HG02970 (cell line): ENCODE results near the gene ZNF23.

Experiments used
- ATAC-seq: cut with Tn5 transposase; IDR thresholded peaks from one replicate; pipeline ENCODE4 v1.9.1; 2021; ENCODE audit warnings: mild to moderate bottlenecking, moderate library complexity, moderate number of reproducible peaks; ENCODE audit not compliant: unreplicated experiment, low FRiP score

ZNF23 gene

GRCh38 chr16:71472931-71473330 lies 10.9 kb upstream of the ZNF23 start:
- no peak for ATAC-seq

- no peak for ATAC-seq
These were observed 10.0 kb upstream of the ZNF23 start for GRCh38 chr16:71472051-71472450.

- ATAC-seq = no peak
These were observed 5.8 kb upstream of the ZNF23 start for GRCh38 chr16:71467810-71468209.

- ATAC-seq = no peak
These were observed 2.2 kb upstream of the ZNF23 start for GRCh38 chr16:71464231-71464630.

- ATAC-seq = no peak
These were observed 1.1 kb downstream of the ZNF23 start for GRCh38 chr16:71460941-71461340.

- ATAC-seq = no peak
These were observed 1.8 kb downstream of the ZNF23 start for GRCh38 chr16:71460236-71460635.

- no peak for ATAC-seq
These were observed 2.5 kb downstream of the ZNF23 start for GRCh38 chr16:71459510-71459909.

- ATAC-seq = no peak
These were observed 5.2 kb downstream of the ZNF23 start for GRCh38 chr16:71456801-71457200.

- no peak for ATAC-seq
These were observed 9.0 kb downstream of the ZNF23 start for GRCh38 chr16:71453036-71453435.

GRCh38 chr16:71449020-71449419 lies 13.0 kb downstream of the ZNF23 start:
- no peak for ATAC-seq

GRCh38 chr16:71448274-71448866 lies 13.7 kb downstream of the ZNF23 start:
- ATAC-seq = no peak

- no peak for ATAC-seq
These were observed 18.3 kb downstream of the ZNF23 start for GRCh38 chr16:71443714-71444113.

- no peak for ATAC-seq
These were observed 20.0 kb downstream of the ZNF23 start, which contains the start of gene TLE7 for GRCh38 chr16:71442051-71442440. TLE7 (minus strand) TSS chr16:71442054; CDS start chr16:71433324, 8,730 bp downstream.

GRCh38 chr16:71441348-71442050 lies 20.5 kb downstream of the ZNF23 start:
- no peak for ATAC-seq

GRCh38 chr16:71440669-71441347 lies 21.2 kb downstream of the ZNF23 start:
- ATAC-seq = no peak

GRCh38 chr16:71439523-71439922 lies 22.5 kb downstream of the ZNF23 start:
- ATAC-seq = no peak

- ATAC-seq = no peak
These were observed 25.6 kb downstream of the ZNF23 start for GRCh38 chr16:71436473-71436872.

GRCh38 chr16:71432906-71433305 lies 29.1 kb downstream of the ZNF23 start:
- ATAC-seq = no peak

GRCh38 chr16:71431991-71432390 lies 30.1 kb downstream of the ZNF23 start:
- ATAC-seq = no peak

- ATAC-seq = no peak
These were observed 30.9 kb downstream of the ZNF23 start for GRCh38 chr16:71431176-71431575.

GRCh38 chr16:71430744-71431143 lies 31.3 kb downstream of the ZNF23 start:
- no peak for ATAC-seq

- ATAC-seq = no peak
These were observed 32.5 kb downstream of the ZNF23 start for GRCh38 chr16:71429581-71429980.
